GM19240 (cell line): ENCODE results near the gene IL1RN.

Source experiments
- DNase-seq: peaks from one replicate; pipeline ENCODE4 v3.0.0; 2011; ENCODE audit warnings: low spot score; ENCODE audit not compliant: insufficient read length

Gene IL1RN

GRCh38 chr2:113173542-113174375, 46.4 kb downstream of the IL1RN start, which contains the start of gene PSD4:
PSD4 (plus strand) TSS chr2:113173971; CDS start chr2:113182457, 8,486 bp downstream.
- DNase-seq: peak; percentile 84

- DNase-seq: no peak
These were observed 47.0 kb downstream of the IL1RN start for GRCh38 chr2:113174376-113174750.

- DNase-seq: peak; percentile 96
These were observed 47.7 kb downstream of the IL1RN start for GRCh38 chr2:113175042-113175628.

- DNase-seq: no peak
These were observed 48.6 kb downstream of the IL1RN start for GRCh38 chr2:113175736-113176695.

- DNase-seq: no peak
These were observed 49.4 kb downstream of the IL1RN start for GRCh38 chr2:113176696-113177355.

GRCh38 chr2:113178069-113178746, 50.8 kb downstream of the IL1RN start:
- no peak for DNase-seq

- no peak for DNase-seq
These were observed 51.5 kb downstream of the IL1RN start for GRCh38 chr2:113178891-113179290.

- no peak for DNase-seq
These were observed 52.1 kb downstream of the IL1RN start for GRCh38 chr2:113179446-113180045.

GRCh38 chr2:113180131-113180946, 52.9 kb downstream of the IL1RN start:
- no peak for DNase-seq

GRCh38 chr2:113181258-113182051, 54.1 kb downstream of the IL1RN start:
- DNase-seq: no peak

- no peak for DNase-seq
These were observed 55.3 kb downstream of the IL1RN start for GRCh38 chr2:113182471-113183260.

- DNase-seq: no peak
These were observed 55.9 kb downstream of the IL1RN start for GRCh38 chr2:113183264-113183663.
